ENCODE results near the gene SEMA4G.

Gene SEMA4G

GRCh38 chr10:100996678-100997359 is 27.5 kb downstream of the SEMA4G start:
- no peak for TF ChIP-seq CTCF (IDR thresholded peaks at IDR 0.05; ENCODE audit: low read depth, low read length, missing control alignments)
- DNase-seq (ENCODE audit: low read depth): no peak
- peak overlapping the region; percentile 87 for H3K4me3 ChIP-seq (ENCODE audit: low read depth, low read length)

GRCh38 chr10:100997360-100998182 is 28.3 kb downstream of the SEMA4G start:
- DNase-seq (ENCODE audit: low read depth): peak; percentile 46
- TF ChIP-seq CTCF (IDR thresholded peaks at IDR 0.05; ENCODE audit: low read depth, low read length, missing control alignments): peak; percentile 87
- H3K4me3 ChIP-seq (ENCODE audit: low read depth, low read length): peak overlapping the region; percentile 87

GRCh38 chr10:100998183-100998990 is 29.1 kb downstream of the SEMA4G start:
- peak overlapping the region; percentile 87 for H3K4me3 ChIP-seq (ENCODE audit: low read depth, low read length)
- no peak for DNase-seq (ENCODE audit: low read depth)
- TF ChIP-seq CTCF (IDR thresholded peaks at IDR 0.05; ENCODE audit: low read depth, low read length, missing control alignments): no peak

GRCh38 chr10:100998991-100999741 is 29.9 kb downstream of the SEMA4G start:
- TF ChIP-seq CTCF (IDR thresholded peaks at IDR 0.05; ENCODE audit: low read depth, low read length, missing control alignments): peak; percentile 86
- peak overlapping the region; percentile 87 for H3K4me3 ChIP-seq (ENCODE audit: low read depth, low read length)
- no peak for DNase-seq (ENCODE audit: low read depth)

- DNase-seq (ENCODE audit: low read depth): no peak
- TF ChIP-seq CTCF (IDR thresholded peaks at IDR 0.05; ENCODE audit: low read depth, low read length, missing control alignments): no peak
- peak within 1 kb of the TSS; percentile 87 for H3K4me3 ChIP-seq (ENCODE audit: low read depth, low read length)
These were observed 30.4 kb downstream of the SEMA4G start, which contains the start of gene LZTS2 for GRCh38 chr10:100999742-101000126. Gene LZTS2, plus strand, starts transcription at chr10:100999808. Its CDS starts 2,731 bp downstream, at chr10:101002539.

Measured in GM12864 (cell line).